Cardiac fibroblast (primary cell): ENCODE measurements around the gene RAX2.
A peak's percentile ranks its signal among the peaks of the same experiment; 100 is the strongest.
"Not testable (repeated sequence)": the region's sequence is repeated elsewhere in the genome, so short reads cannot be mapped to it uniquely, and the experiment has no call there.

Experiments used
- DNase-seq, 2 donors: peaks; one replicate each; pipeline versions ENCODE4 v3.0.0 to v3.0.0-alpha.2; 2010; ENCODE audit warnings: low read depth in 2 of 2
- H3K4me3 ChIP-seq, 2 donors: replicated peaks in 1 of 2; 1 replicate in 1 of 2; 2 replicates in 1 of 2; pipeline ENCODE4 v1.5.1; 2011; ENCODE audit warnings: low read depth in 2 of 2, low read length in 2 of 2, mild to moderate bottlenecking in 2 of 2, moderate library complexity in 1 of 2
- TF ChIP-seq, protein P1 (sequence below): IDR thresholded peaks from one replicate; pipeline ENCODE4 v1.5.1; 2011; ENCODE audit warnings: low read depth, mild to moderate bottlenecking, low read length, inconsistent platforms

RAX2 gene

DNA sequence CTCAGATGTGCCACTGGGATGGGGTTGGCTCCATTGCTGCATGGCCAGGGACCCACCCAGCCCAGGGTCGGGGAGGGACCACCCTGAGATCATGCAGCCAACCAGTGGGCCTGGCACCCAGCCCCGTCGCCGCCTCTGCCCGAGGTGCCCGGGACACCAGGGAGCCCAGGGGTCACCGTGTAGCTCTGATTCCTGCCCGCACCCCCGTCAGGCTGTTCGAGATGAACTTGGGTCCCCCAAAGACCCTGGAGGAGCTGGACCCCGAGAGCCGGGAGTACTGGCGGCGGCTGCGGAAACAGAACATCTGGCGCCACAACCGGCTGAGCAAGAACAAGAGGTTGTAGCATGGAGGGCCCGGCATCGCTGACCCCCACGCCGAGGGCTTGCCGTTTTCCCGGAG, 5.0 kb downstream of the RAX2 start:
- no peak overlapping the region for H3K4me3 ChIP-seq
- DNase-seq = no peak
- TF ChIP-seq, protein P1, sequence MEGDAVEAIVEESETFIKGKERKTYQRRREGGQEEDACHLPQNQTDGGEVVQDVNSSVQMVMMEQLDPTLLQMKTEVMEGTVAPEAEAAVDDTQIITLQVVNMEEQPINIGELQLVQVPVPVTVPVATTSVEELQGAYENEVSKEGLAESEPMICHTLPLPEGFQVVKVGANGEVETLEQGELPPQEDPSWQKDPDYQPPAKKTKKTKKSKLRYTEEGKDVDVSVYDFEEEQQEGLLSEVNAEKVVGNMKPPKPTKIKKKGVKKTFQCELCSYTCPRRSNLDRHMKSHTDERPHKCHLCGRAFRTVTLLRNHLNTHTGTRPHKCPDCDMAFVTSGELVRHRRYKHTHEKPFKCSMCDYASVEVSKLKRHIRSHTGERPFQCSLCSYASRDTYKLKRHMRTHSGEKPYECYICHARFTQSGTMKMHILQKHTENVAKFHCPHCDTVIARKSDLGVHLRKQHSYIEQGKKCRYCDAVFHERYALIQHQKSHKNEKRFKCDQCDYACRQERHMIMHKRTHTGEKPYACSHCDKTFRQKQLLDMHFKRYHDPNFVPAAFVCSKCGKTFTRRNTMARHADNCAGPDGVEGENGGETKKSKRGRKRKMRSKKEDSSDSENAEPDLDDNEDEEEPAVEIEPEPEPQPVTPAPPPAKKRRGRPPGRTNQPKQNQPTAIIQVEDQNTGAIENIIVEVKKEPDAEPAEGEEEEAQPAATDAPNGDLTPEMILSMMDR = no peak

GRCh38 chr19:3766520-3766919, 5.5 kb downstream of the RAX2 start:
- DNase-seq = no peak
- no peak overlapping the region for H3K4me3 ChIP-seq
- TF ChIP-seq, protein P1 = no peak

GRCh38 chr19:3765757-3766156, 6.3 kb downstream of the RAX2 start:
- H3K4me3 ChIP-seq = not testable (repeated sequence)
- DNase-seq = peak in 1 of 2 donors; percentile 27

DNA sequence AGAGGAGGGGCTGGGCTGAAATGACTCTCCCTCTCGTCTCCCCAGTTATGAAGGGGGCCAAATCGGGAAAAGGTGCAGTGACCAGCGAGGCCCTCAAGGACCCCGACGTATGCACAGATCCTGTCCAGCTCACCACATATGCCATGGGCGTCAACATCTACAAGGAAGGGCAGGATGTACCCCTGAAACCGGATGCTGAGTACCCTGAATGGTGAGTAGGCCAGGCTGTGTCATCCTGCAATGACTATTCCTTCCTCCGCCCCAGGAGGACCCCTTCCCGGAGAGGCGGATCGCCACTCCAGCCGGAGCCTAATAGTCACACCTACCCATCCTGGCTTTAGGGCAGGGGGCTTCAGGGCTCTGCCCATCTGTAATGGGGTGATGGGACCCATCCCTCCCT, 6.9 kb downstream of the RAX2 start:
- DNase-seq = no peak
- TF ChIP-seq, protein P1 = no peak
- H3K4me3 ChIP-seq = no peak overlapping the region

DNA sequence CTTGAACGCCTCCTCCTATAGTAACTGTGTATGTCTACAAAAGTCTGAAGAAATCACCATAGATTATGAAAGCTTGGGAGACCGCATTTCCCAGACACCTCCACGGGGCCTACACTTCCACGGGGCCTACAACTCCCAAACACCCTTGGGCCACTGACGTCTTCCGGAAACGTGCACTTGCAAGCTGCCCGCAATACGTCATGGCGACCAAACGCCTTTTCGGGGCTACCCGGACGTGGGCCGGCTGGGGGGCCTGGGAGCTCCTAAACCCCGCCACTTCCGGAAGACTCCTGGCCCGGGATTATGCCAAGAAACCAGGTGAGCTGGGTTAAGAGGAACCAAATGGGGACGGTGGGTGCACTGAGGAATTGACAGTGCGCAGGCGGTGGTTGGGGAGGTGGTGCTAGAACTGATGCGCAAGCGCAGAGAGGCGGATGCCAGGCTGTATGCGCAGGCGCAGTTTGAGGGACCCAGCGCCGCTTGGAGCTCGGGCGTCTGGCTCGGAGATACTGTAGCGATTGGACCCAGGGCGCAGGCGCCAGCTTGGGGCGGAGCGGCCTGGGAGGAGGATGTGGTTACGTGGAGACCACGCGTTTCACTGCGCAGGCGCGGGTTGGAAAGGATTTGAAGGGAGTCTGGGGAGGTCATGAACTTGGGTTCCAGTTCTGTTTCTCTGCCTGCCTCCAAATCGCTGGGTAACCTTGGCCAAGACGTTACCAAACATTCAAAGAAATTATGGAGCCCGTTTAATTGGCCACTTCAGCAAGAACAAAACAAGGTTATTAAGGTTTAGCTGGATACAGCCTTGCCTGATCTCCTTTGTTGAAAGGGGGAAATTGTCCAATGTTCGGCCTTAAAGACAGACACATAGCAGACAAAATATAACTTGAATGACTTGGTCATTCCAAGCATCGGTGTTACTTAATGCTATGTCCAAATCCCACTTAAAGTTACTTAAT, 9.2 kb downstream of the RAX2 start, which contains the start of gene MRPL54:
TSS of gene MRPL54 (plus strand) at position 182 of the 959 bp plus-strand sequence. CDS start at position 201, 19 bp downstream.
- peak within 1 kb of the TSS; percentile 78 to 85 for H3K4me3 ChIP-seq
- TF ChIP-seq, protein P1 = no peak

DNA sequence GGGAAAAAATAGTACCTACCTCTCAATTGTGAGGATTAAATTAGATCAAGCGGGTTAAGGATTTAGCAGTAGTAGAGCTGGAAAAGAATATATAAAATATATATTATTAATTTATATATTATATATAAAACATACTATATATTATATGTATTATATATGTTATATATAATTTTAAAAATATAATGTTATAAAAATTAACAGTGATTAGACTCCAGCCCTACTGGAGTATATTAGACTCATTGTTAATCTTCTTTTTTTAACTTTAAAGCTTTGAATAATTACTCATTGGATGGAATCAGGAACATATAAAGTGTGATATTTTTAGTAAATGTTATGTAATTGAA, 9.9 kb downstream of the RAX2 start:
- H3K4me3 ChIP-seq = no peak overlapping the region
- TF ChIP-seq, protein P1 = no peak

More for the DNA sequence above, 9.2 kb downstream of the RAX2 start, which contains the start of gene MRPL54:
- DNase-seq = peak; percentile 99 to 100

DNA sequence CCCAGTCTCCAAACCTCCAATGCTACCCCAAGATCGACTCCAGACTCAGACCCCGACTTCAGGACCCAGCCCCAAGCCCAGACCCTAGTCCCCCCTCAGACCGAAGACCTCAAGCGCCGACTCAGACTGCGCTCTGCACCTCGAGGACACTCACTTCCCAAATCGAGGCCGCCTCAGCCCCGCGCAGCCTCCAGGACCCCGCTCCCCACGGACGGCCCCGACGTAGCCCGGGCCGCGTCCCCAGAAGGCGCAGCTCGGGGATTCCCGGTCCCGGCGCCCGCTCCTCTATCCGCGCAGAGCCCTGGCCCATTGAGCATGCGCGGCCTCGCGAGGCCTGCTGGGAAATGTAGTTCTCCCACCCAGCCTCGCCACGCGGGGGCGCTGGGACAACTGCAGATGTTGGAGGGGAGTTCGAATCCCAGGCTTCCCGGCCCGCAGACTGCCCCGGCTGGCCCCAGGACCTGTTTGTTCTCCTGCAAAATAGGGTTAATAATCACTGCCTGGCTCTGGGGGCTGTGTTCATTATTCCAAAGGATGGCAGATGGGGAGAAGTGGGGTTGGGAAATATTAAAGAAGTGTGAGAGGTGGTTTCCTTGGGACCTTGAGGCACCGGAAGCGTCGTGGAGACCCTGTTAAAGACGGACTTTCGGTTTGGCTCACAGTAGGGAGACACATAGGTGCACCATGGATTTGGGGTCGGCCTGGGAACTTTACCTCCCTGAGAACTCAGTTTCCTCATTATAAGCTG, 10.5 kb downstream of the RAX2 start, which contains the start of gene APBA3:
TSS of gene APBA3 (minus strand) at position 311 of the 748 bp plus-strand sequence. CDS start 1,428 bp downstream, outside the sequence.
- peak within 1 kb of the TSS; percentile 78 to 85 for H3K4me3 ChIP-seq
- TF ChIP-seq, protein P1 = peak; percentile 50
- DNase-seq = peak; percentile 90 to 92

More for the DNA sequence above, 9.9 kb downstream of the RAX2 start:
- DNase-seq = no peak
